Measurements from ENCODE around the gene IGIP. TPM values are rescaled to one million over a fixed set of nuclear protein-coding genes. Genes with fewer than 3 reads are reported as not detected.

The IGIP gene
- total and polyA plus RNA-seq, 2 of the 8 experiments (the other 6 are each of a cell fraction or from before 2014, with no cell fraction given): 0.32 to 0.69 TPM

GRCh38 chr5:140174014-140174413, 48.3 kb downstream of the IGIP start (continued):
- no peak for TF ChIP-seq EZH2 (IDR thresholded peaks at IDR 0.05; ENCODE audit: low read depth, low read length, severe bottlenecking)
- no peak for TF ChIP-seq RXRA (IDR thresholded peaks at IDR 0.05; ENCODE audit: insufficient read depth, low read depth, low read length)
- TF ChIP-seq EGR1 (IDR thresholded peaks at IDR 0.05; ENCODE audit: borderline replicate concordance, low read depth, low read length): no peak
- TF ChIP-seq FOSL1 (IDR thresholded peaks at IDR 0.05; ENCODE audit: insufficient read depth, low read depth, low read length): no peak
- TF ChIP-seq KDM1A (IDR thresholded peaks at IDR 0.05; ENCODE audit: borderline replicate concordance, low read length): no peak
- no peak for TF ChIP-seq HDAC2 (IDR thresholded peaks at IDR 0.05; ENCODE audit: borderline replicate concordance in 1 of 2, low read depth in 2 of 2, low read length in 2 of 2)
- TF ChIP-seq MAFK (IDR thresholded peaks at IDR 0.05; ENCODE audit: low read depth, low read length): no peak
- no peak for TF ChIP-seq JUND (IDR thresholded peaks at IDR 0.05; ENCODE audit: low read length)

All from H1 (cell line).